ENCODE results near the gene DMD.

DMD gene

GRCh38 chrX:31181377-31182000, 2029.9 kb downstream of the DMD start:
- no peak for TF ChIP-seq CTCF (IDR thresholded peaks at IDR 0.05)
- no peak for DNase-seq (ENCODE audit: low spot score)
- H3K4me3 ChIP-seq, result no peak overlapping the region
- H3K27ac ChIP-seq, result no peak overlapping the region

- no peak for DNase-seq (ENCODE audit: low spot score)
- no peak for TF ChIP-seq CTCF (IDR thresholded peaks at IDR 0.05)
- Histone ChIP-seq H3K27ac (no peak overlapping the region), H3K4me3 (no peak overlapping the region)
These were observed 2032.1 kb downstream of the DMD start for GRCh38 chrX:31179203-31179602.

DNA sequence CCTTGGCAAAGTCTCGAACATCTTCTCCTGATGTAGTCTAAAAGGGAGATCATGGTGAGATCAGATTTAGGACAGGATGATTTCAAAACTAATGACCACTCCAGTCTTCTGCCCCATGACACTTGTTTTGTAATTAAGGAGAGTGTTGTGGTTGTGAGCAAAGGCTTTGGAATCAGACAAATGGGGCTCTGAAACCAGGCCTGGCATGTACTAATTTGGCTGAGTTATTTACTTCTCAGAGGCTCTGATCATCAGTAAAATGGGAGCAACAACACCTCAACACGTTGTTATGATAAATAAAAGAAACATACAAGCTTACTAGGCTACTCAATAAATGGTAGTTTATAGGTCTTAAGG, 2032.6 kb downstream of the DMD start:
- no peak for TF ChIP-seq CTCF (IDR thresholded peaks at IDR 0.05)
- no peak overlapping the region for H3K4me3 ChIP-seq
- H3K27ac ChIP-seq, result no peak overlapping the region
- no peak for DNase-seq (ENCODE audit: low spot score)

DNA sequence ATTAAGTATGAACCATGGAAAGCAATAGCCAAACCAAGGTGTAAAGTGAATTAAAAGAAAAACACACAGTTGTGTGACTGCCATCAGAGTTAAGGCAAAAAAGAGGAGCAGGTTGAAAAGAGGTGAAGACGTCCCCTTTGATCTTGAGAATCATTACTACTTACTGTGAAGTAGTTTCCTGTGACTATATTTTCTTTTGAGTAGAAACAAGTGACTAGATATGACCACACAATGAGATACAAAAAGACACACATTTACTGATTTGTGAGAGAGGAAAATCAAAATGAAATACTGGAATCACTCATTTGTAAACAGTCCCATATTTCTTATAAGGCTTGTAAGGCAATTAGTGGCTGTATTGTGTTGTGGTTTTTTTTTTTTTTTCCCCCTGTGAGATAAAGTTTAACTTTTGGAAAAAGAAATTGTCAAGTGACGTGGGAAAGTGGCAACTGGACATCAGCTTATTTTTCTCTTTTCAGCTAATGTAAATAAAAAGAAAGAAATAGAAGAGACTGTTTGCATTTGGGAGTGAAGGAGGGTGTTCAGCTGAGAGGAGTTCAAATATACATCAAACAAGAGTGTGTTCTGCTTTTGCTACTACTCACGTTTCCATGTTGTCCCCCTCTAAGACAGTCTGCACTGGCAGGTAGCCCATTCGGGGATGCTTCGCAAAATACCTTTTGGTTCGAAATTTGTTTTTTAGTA, 2033.1 kb downstream of the DMD start:
- H3K27ac ChIP-seq, result no peak overlapping the region
- no peak for DNase-seq (ENCODE audit: low spot score)
- no peak for TF ChIP-seq CTCF (IDR thresholded peaks at IDR 0.05)
- no peak overlapping the region for H3K4me3 ChIP-seq

GRCh38 chrX:31170792-31171191, 2040.6 kb downstream of the DMD start:
- no peak for TF ChIP-seq CTCF (IDR thresholded peaks at IDR 0.05)
- no peak for DNase-seq (ENCODE audit: low spot score)
- Histone ChIP-seq H3K4me3 (no peak overlapping the region), H3K27ac (no peak overlapping the region)

- no peak for TF ChIP-seq CTCF (IDR thresholded peaks at IDR 0.05)
These were observed 2042.8 kb downstream of the DMD start for GRCh38 chrX:31168551-31168950.

GRCh38 chrX:31166832-31167231, 2044.5 kb downstream of the DMD start:
- Histone ChIP-seq H3K27ac (no peak overlapping the region), H3K4me3 (no peak overlapping the region)
- no peak for TF ChIP-seq CTCF (IDR thresholded peaks at IDR 0.05)
- no peak for DNase-seq (ENCODE audit: low spot score)

More at GRCh38 chrX:31168551-31168950, 2042.8 kb downstream of the DMD start:
- DNase-seq (ENCODE audit: low spot score), result no peak
- Histone ChIP-seq H3K27ac (no peak overlapping the region), H3K4me3 (no peak overlapping the region)
